Colon (tissue), 2 donors: ENCODE results near the gene WBP2.
"Not testable (repeated sequence)": the region's sequence is repeated elsewhere in the genome, so short reads cannot be mapped to it uniquely, and the experiment has no call there.

Experiments
- FAIRE-seq: peaks from 2 replicates; lab custom pipeline; 2012; peaks lifted over from hg19 to GRCh38; lab: Jason Lieb, UNC
- donor health status: control.
- donor health status: control.

The WBP2 gene

DNA sequence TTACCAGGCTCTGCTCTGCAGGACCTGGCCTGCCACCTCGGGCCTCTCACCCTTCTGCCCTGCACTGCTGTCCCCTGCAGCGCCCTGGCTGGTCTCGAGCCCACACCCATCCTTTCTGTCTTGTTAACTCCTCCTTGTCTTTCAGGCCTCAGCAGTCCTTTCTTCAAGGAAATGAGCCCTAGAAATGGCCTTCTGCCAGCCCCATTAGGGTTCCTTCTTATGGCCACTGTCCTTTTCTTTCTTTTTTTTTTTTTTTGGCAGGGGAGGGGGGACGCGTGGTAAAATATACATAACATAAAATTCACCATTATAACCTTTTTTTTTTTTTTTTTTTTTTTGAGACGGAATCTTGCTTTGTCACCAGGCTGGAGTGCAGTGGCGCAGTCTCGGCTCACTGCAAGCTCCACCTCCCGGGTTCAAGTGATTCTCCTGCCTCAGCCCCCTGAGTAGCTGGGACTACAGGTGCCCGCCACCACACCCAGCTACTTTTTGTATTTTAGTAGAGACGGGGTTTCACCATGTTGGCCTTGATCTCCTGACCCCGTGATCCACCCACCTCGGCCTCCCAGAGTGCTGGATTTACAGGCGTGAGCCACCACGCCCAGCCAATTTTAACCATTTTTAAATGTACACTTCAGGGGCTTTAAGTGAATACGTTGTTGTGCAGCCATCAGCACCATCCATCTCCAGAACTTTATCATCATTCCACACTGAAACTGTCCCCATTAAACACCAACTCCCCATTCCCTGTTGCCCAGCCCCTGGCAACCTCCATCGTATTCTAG lies 10.5 kb upstream of the WBP2 start:
- FAIRE-seq, result not testable (repeated sequence)

DNA sequence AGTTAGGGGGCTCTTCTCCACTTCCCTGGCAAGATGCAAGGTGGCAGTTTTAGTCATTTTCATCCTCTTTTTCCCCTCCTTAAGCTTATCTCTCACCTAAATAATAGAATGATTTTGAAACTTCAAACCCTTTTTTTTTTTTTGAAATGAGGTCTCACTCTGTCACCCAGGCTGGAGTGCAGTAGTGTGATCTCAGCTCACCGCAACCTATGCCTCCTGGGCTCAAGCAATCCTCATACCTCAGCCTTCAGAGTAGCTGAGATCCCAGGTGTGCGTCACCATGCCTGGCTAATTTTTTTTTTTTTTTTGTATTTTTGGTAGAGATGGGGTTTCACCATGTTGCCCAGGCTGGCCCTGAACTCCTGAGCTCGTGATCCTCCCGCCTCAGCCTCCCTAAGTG lies 9.8 kb upstream of the WBP2 start:
- FAIRE-seq, result not testable (repeated sequence)

DNA sequence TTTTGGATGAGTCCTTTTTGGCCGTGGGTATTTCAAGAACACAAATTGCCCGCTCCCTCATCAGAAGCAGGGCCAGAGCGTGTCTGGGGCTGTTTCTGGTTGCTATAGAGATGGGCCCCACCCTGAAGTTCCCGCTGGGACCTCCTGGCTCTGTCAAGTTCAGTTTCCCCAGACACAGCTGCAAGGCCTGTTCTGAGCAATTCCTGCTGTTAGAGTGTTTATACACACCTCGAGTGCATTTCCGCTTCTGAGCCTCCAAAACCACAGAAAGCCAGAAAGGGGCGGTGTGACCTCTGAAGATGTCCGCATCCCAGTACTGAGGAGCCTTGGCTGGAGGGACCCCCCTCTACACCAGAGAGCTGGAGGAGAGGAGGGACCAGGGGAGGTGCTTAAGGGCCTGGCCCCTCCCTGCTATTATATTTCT lies 9.3 kb upstream of the WBP2 start:
- no peak for FAIRE-seq

DNA sequence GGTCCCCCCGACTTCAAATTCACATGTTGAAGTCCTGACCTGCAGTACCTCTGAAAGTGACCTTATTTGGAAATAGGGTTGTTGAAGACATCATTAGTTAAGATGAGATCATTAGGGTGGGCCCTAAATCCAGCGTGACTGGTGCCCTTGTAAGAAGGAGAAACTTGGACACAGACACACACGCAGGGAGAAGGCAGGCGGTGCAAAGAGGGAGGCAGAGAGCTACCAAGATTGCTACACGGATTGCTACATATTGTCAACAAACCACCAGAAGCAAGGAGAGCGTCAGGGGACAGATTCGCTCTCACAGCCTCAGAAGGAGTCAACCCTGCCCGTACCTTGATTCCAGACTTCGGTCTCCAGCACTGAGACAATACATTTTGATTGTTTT lies 6.8 kb upstream of the WBP2 start:
- FAIRE-seq, result no peak

DNA sequence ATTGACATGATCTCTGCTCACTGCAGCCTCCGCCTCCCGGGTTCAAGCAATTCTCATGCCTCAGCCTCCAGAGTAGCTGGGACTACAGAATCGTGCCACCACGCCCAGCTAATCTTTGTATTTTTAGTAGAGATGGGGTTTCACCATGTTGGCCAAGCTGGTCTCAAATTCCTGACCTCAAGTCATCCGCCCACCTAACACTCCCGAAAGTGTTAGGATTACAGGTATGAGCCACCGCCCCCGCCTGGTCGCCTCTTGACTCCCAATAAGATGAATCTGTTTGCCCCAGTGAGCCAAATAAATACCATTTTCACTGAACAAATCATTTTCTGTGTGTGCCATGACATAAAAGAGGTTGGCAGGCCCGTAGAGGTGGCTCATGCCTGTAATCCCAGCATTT lies 4.2 kb upstream of the WBP2 start:
- not testable (repeated sequence) for FAIRE-seq

DNA sequence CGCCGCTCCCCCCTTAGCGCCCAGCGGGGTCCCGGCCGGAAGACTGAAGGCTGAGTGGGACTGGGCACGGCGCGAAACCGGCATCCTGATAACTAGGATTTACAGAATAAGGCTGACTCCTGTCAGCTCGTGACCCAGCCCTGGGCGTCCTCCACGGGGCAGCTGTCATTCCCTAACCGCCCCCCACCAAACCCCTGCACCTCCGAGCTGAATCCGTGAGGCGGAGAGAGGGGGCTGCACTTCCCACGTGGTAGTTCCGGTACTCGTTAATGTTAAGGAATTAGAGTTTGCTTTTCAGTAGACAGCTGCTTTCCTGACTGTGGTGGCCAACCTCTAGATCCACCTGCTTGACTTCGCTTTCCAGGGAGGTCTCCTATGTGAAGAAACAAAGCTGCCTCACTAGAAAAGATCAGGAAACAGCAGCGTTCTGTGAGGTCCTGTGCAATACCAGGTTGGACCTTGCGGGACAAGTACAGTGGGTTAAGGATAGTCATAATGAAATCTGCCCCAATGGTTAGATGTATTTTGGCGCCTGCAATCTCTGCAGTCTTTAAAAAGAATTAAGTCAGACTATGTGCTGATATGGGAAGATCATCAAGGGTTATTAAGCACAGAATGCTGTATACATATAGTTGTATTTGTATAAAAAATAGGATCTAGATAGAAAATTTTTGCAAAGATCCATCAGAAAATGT lies 1.1 kb upstream of the WBP2 start:
- no peak for FAIRE-seq

DNA sequence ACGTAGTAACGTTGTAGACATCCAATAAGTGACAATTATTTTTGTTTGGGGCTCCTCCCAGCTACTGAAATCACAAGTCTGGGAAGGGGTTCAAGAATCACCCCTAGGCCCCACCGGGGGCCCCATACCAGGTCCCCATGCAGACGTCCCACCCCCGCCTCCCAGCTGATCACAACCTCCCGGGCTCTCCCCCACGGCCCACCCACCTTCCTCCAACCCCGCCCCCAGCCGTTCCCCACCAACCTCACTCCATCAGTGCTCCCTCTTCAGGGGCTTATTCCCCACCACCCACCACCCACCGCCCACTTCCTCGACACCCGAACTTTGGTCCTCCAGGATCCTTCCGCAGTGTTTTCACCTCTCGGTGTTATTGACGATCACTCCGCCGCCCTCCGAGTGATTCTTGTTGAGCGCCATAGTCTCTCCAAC lies 240 bp downstream of the WBP2 start:
- FAIRE-seq, result no peak

DNA sequence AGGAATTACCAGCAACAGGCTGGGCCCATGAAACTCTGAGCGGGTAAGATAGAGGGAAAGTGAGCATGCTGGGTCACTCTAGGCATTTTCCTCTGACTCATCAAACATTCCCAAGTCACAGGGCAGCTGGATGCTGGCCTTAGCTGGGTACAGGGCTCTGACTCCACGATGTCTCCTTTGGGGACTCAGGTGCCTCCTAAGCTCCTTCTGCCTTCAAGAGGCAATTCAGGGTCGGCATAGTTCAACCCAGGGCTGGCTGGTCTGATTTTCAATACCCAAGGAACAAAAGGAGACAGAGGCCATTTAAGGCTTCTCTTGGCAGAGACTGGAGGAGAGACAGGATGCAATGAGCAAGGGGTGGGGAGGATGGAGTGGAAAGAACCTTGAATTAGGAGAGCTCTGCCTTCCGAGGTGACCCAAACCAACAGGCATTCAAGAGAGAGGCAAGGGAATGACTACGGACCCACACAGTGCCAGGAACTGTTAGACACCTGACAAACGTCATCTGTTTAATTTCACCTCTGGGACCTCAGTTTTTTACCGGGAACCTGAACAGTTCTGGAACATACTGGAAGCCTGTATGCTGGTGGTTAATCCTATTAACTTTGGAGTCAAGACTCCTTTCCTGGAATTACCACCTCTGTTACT lies 910 bp downstream of the WBP2 start:
- FAIRE-seq, result no peak

DNA sequence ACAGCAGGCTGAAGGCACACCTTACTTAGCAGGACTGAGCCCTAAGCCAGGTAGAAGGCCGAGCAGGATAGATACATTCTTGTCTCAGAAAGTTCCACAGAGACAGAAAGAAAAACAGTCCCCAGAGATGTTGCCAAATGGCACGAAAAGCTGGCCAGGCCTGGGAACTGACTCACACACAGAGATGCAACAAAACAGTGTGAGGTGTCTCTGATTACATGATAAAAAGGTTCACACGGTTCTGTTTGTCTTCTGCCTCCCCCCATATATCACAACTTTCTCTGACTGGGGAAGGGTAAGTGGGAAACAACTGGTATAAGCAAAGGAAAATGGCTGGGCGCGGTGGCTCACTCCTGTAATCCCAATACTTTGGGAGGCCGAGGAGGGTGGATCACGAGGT lies 1.7 kb downstream of the WBP2 start:
- FAIRE-seq, result no peak

DNA sequence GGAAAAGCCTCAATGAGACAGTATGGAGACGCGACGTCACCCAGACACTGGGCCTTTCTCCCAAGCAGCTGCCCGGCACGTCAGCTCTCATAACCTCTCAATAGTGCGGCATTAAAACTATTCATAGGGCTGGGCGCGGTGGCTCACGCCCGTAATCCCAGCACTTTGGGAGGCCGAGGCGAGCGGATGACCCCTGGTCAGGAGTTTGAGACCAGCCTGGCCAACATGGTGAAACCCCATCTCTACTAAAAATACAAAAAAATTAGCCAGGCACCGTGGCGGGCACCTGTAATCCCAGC lies 3.5 kb downstream of the WBP2 start:
- FAIRE-seq, result not testable (repeated sequence)

DNA sequence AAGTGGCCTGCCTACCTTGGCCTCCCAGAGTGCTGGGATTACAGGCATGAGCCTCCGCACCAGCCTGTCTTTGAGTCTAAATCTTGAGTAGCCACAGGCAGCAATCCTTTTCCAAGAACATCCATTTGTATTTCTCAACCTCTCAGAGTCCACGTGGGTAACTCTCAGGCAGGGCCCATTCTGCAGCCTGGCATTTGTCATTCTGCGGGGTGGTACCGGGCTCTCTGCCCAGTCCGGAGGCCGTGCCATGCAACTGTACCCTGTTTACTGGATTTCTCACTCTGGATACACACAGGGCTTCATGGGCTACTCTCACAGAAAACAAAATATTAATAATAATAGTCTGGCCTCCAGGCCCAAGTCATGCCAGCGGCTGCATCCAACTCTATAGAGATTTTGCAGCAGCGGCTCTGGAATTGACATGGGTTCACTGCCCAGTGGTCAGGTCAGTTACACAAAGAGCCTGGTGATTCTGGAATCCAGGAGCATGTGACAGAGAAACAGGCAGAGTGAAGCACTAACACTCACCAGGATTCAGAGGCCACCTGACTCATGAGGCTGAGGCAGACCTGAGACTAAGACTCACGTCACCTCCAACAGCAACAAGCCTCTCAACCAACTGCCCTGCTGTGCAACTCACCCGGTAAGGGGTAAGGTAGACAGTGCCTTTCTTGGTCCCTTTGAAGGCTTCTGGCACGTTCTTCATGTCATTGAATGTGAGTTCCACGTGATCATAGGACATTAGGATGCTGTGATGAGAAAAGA lies 4.0 kb downstream of the WBP2 start:
- no peak for FAIRE-seq

DNA sequence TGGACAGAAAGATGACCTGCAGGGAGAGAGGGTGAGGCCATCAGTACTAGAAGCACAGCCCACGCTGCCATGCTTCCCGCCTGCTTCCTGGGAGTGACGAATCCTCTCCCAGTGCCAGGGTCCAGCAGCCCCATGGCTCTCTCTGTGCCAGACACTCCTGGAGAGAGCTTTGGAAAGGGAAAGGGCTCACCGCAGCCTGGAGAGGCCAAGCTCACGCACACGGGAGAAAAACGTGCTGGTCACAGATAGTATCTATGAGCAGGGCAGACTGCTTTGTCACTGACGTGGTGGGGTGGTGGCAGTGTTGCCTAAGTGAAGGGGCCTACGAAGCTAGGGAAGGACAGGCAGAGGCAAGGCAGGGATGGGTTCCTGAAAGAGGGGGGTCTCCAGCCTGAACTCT lies 5.4 kb downstream of the WBP2 start:
- no peak for FAIRE-seq

DNA sequence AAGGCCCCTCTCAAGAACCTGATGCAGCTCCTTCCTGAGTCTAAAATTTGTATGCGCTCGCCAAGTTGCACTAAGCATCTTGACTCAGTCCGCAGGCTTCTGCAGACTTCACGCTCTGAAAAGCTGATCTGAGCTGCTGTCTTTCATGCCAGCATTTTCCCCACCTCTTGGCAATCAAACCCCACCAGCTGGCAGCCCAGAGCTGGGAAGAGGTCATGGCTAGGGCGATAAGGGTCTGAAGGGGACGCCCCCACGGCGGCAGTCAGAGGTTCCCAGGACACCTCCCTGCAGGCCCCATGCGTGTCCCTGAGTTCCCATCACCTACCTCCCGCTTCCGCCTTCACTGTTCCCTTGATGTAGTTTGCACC lies 5.9 kb downstream of the WBP2 start:
- no peak for FAIRE-seq

DNA sequence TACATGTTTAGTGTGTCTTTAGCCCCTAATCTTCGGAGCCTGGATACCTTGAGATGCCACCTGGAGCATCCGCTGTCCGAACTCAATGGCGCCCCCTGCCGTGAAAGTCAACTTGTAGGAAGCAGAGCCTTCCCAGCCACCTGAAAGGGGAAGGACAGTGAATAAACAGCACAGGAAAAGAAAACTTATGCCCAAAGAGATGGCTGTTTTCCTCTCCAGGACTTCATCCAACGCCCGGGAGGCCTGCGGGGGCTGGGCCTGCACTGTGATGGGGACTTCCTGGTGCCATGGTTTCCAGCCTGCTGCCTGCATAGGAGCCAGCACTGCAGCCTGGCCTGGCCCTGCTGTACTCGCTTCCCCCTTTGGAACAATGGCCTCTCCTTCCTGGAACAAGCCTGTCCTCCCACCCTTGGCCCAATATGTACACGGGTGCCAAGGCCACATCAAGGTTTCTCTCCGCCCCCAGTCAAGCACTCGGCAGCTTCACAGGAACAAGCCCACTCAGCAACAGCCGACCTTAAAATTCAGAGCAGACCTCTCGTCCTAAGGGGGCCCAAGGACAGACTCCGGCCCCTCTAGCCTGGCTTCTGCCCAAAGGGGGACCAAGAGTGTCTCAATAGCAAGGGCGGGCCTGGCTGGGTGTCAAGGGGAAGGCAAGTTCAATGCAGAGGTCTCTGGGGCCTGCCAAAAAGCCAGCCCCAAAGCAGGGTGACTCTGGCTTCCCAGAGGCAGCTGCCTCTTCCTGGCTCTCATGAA lies 6.4 kb downstream of the WBP2 start:
- no peak for FAIRE-seq

DNA sequence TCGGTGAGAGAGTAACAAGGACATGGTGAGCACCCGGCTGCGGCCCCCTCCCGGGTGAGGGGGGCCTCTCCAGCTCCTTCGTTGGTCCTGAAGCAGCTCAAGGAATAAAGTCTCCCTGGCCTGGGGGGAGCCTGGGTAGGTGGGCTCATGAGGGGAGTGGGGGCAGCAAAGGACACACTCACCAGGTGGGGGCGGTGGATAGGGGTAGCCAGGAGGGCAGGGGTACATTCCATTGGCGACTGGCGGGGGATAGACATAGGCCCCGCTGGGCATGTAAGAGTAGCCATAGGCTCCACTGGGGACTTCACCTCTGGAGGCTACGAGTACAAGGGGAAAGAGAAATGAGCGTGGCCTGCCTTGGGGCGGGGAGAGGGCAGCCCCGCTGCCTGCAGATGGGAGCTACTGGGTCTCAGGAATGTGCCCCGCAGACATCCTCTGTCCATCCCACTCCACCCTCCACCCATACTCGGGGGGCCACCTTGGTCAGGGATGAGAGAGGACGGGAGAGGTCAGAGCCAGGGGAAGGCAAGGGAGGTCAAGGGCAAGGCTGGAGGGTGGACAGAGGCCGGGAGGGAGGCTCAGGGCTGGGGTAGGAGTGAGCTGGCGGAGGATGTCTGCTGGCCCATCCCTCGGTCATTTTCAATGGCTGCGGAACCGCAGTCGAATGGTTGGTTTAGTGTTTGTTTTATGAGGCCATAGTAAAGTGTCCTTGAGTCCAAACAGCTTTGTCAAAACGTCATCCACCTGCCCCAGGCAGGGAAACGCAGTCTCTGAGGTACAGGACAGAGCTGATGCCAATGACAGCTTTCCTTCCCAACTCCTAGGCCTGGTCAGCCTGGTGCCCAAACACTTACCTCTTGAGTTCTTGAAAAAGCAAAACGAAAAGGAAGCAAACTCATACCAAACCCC lies 7.3 kb downstream of the WBP2 start:
- no peak for FAIRE-seq

DNA sequence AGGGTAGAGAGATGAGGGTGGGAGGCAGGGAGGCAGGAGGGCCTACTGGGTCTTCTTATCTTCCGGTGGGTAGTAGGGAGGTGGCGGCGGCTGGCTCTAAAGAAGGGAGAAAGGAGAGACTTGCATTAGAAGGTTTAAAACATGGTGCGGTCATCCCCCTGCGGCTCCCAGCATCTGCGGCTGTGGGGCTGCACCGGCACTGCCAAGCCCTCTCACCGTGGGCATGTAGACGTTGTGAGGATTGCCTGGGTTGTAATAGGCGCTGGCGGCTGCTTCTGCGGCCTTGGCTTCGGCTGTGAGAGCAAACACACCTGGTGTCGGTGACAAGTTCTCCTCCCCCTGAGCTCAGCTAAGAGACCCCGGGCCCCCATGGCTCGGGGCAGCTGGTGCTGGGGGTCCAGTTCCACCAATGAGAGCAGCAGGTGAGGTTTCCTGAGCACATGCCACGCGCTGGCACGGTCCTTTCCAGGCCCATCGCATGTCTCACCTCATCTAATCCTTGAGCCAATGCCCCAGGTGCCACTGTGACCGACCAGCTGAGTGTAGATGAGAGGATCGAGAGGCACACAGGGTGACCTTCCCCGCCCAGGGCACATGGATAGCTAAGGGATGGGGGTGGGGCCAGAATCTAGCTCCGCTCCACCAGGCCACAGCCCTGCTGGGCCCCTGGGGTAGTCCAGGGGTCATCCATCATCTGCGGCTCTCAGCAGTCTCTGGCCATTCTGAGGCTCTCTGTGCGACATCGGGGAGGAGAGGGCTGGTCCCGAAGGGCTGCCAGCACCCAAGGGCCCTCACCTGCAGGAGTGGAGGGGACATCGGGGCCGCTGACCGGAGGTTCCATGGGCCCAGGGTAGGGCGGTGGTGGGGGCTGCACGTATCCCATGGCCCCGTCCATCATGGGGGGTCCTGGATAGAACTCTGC lies 8.2 kb downstream of the WBP2 start:
- no peak for FAIRE-seq

DNA sequence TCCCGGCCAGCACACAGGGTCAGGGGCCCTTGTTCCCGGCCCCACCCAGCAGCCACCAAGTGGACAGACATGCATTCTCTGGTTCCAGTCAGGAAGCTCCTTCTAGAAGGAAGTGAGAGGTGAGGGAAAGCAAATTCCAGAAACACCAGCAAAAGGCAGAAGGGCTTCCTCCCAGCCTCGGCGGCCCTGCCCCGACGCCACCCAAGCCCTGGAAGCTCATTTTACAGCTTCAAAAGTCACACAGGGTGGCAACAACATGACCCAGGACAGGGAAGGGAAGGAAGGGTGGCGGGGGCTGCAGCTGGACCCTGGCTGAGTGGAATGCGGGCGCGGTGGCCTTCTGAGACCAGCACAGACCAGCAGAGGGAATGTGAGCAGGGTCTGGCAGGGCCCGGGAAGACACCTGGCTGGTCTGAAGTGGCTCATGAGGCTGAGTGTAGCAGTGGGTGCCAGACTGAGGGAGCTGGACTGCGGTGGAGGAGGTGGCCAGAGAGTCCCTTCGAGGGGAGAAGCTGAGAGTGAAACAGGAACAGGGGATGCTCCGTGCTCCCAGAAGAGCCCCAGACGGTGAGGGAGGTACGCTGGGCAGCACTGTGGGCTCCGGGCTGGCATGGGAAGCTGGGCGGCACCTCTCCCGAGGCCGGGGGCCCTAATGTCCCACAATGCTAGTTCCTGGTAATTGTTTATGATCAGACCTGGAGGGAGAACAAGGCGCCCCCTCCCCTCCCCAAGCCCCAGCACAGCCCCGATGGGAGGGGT lies 9.0 kb downstream of the WBP2 start:
- no peak for FAIRE-seq

DNA sequence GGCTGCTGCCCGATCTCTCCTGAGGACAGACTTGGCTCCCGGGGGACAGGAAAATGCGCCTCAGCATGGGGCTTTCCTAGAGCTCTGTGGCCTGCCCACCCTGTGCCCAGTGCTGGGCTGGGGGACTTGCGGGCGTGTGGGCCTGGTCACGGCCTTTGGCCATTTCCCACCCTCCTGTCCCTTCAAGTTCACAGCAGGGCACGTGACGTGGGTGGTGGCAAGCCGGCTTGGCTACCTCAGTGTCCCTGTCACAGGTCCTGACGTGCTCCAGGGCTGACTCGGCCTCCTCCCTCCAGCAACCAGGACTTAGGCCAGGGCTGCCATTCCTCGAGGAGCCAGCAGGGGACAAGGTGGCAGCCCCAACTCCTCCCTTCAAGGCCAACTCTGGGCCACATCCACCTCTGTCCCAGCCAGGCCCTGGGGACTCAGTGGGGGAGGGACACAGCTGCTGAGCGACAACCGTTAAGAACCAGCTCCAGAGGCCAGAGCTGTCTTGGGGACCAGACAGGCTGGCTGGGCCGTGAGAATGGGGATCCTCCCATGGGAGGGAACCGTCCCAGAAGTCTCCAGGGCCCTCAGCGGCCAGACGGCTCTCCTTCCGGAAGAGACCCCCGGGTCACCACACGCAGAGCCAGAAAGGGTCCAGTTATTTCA lies 9.9 kb downstream of the WBP2 start:
- no peak for FAIRE-seq
